Ureter (tissue), 1 donor: Measurements from ENCODE around the gene TCHHL1. TPM values are rescaled to one million over a fixed set of nuclear protein-coding genes. Genes with fewer than 3 reads are reported as not detected.

Source experiments
- DNase-seq: peaks from one replicate; pipeline ENCODE4 v3.0.0-alpha.2; 2020; ENCODE audit warnings: low spot score
- total RNA-seq: library from RNA; stranded (reverse); gene quantifications from one replicate; pipeline ENCODE4 v1.2.4, GENCODE V29; 2023
- donor health status: DM: yes; HTN: yes; CAD: no.

TCHHL1 gene
- total RNA-seq = not detected

GRCh38 chr1:152089014-152089674 lies at the start of gene TCHHL1:
Gene TCHHL1, minus strand, starts transcription at chr1:152089064. Its CDS starts 921 bp downstream, at chr1:152088143.
- no peak for DNase-seq

- no peak for DNase-seq
Observed at GRCh38 chr1:152137215-152137614, 48.4 kb upstream of the TCHHL1 start.

- no peak for DNase-seq
Observed at GRCh38 chr1:152130186-152130585, 41.3 kb upstream of the TCHHL1 start.

- no peak for DNase-seq
Observed at GRCh38 chr1:152127673-152128072, 38.8 kb upstream of the TCHHL1 start.

GRCh38 chr1:152125834-152126443 lies 37.1 kb upstream of the TCHHL1 start:
- DNase-seq = no peak

GRCh38 chr1:152118915-152119314 lies 30.1 kb upstream of the TCHHL1 start:
- no peak for DNase-seq

- DNase-seq = no peak
Observed at GRCh38 chr1:152115344-152115743, 26.5 kb upstream of the TCHHL1 start, which contains the start of gene TCHH. Gene TCHH, minus strand, starts transcription at chr1:152115444. Its CDS starts 1,364 bp downstream, at chr1:152114080.

- DNase-seq = no peak
Observed at GRCh38 chr1:152112885-152113432, 24.1 kb upstream of the TCHHL1 start.

GRCh38 chr1:152112101-152112884 lies 23.4 kb upstream of the TCHHL1 start:
- no peak for DNase-seq

GRCh38 chr1:152111515-152111968 lies 22.7 kb upstream of the TCHHL1 start:
- no peak for DNase-seq

- no peak for DNase-seq
Observed at GRCh38 chr1:152110860-152111514, 22.1 kb upstream of the TCHHL1 start.

- no peak for DNase-seq
Observed at GRCh38 chr1:152110365-152110859, 21.5 kb upstream of the TCHHL1 start.

GRCh38 chr1:152109998-152110294 lies 21.1 kb upstream of the TCHHL1 start:
- no peak for DNase-seq

- no peak for DNase-seq
Observed at GRCh38 chr1:152109231-152109997, 20.6 kb upstream of the TCHHL1 start.

GRCh38 chr1:152108882-152109222 lies 20.0 kb upstream of the TCHHL1 start:
- DNase-seq = no peak

- DNase-seq = no peak
Observed at GRCh38 chr1:152107984-152108881, 19.4 kb upstream of the TCHHL1 start.

GRCh38 chr1:152107031-152107983 lies 18.4 kb upstream of the TCHHL1 start:
- no peak for DNase-seq

GRCh38 chr1:152104854-152105253 lies 16.0 kb upstream of the TCHHL1 start:
- no peak for DNase-seq

- no peak for DNase-seq
Observed at GRCh38 chr1:152096931-152097330, 8.1 kb upstream of the TCHHL1 start.
